ENCODE measurements around the gene CHRM5. TPM values are rescaled to one million over a fixed set of nuclear protein-coding genes. Genes with fewer than 3 reads are reported as not detected.

The CHRM5 gene
- total RNA-seq, 2 donors from 2014 or later: not detected

GRCh38 chr15:33960549-33960935 is 7.8 kb upstream of the CHRM5 start:
- Histone ChIP-seq H3K9me3 (no peaks in the 10 kb centered on the region), H3K27me3 (no peaks in the 10 kb centered on the region), H3K4me3 (no peak overlapping the region), H3K36me3 (no peaks in the 10 kb centered on the region), H3K9ac (ENCODE audit: low read depth in 2 of 2, low read length in 2 of 2) (no peak overlapping the region), H3K27ac (no peak overlapping the region), H3K4me1 (no peaks in the 10 kb centered on the region)
- no peak for DNase-seq
- TF ChIP-seq, protein P1, sequence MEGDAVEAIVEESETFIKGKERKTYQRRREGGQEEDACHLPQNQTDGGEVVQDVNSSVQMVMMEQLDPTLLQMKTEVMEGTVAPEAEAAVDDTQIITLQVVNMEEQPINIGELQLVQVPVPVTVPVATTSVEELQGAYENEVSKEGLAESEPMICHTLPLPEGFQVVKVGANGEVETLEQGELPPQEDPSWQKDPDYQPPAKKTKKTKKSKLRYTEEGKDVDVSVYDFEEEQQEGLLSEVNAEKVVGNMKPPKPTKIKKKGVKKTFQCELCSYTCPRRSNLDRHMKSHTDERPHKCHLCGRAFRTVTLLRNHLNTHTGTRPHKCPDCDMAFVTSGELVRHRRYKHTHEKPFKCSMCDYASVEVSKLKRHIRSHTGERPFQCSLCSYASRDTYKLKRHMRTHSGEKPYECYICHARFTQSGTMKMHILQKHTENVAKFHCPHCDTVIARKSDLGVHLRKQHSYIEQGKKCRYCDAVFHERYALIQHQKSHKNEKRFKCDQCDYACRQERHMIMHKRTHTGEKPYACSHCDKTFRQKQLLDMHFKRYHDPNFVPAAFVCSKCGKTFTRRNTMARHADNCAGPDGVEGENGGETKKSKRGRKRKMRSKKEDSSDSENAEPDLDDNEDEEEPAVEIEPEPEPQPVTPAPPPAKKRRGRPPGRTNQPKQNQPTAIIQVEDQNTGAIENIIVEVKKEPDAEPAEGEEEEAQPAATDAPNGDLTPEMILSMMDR (IDR thresholded peaks at IDR 0.05): no peak
- intact Hi-C loops (cut with DNase I): loop anchor here (5.0 kb wide), 1 partner anchor 223 kb away; no protein-coding TSS in a partner anchor

DNA sequence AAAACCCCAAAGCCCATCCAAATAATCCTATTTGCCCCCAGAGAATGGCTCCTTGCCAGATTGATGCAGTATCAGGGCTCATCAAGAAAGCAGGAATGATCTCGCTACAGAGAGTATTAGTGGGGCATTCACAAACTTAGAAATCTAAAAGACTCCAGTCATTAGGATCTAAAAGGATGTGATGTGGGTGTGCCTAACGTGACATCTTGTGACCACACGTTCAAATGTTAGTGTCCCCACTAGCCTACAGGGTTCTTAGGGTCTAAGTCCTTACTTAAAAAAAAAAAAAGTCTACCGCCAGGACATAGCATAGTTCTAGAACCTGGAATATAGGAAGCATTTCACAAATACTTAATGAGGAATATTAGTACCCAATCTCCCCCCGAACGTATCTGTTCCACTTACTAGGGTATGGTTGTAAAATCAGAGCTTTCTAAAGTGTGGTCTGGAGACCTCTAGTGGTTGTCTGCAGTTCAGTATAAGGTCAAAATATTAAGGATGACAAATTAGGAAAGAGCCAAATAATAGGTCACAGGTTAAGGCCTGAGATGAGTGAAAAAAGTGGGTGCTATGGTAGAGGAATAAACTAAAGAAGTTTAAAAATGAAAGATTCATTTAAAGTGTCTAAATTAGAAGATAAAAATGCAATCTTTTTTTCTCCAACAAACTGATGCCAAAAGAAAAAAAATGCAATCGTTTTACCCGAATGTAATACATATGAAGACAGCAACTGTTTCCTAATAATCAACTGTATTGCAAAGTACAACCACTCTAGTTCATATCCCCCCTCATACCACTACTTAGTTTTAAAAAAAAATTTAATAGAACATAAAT is 4.2 kb upstream of the CHRM5 start:
- Histone ChIP-seq H3K27me3 (no peaks in the 10 kb centered on the region), H3K36me3 (no peaks in the 10 kb centered on the region), H3K9me3 (no peaks in the 10 kb centered on the region), H3K27ac (no peak overlapping the region), H3K9ac (ENCODE audit: low read depth in 2 of 2, low read length in 2 of 2) (no peak overlapping the region), H3K4me3 (no peak overlapping the region), H3K4me1 (no peaks in the 10 kb centered on the region)
- TF ChIP-seq, protein P1 (IDR thresholded peaks at IDR 0.05): peak; percentile 38
- intact Hi-C loops (cut with DNase I): loop anchor here (5.0 kb wide), 1 partner anchor 227 kb away; no protein-coding TSS in a partner anchor
- no peak for DNase-seq

DNA sequence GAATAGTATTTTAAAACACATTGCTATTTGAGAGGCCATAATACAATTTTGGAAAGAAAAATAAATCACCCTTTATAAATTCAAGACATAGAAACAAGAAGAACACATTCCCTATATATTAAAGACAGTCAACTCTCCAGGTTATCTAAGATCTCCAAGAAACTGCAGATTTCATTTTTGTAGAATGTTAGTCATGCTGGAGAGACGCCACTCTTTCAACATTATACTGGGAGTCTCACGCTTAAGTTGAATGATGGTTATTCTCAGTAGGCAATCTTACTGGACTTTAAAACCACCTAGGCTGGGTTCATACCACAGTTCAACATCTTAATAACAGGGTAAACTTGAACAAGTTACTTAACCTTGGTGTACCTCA is 3.6 kb upstream of the CHRM5 start:
- intact Hi-C loops (cut with DNase I): loop anchor here (5.0 kb wide), 1 partner anchor 227 kb away; no protein-coding TSS in a partner anchor
- Histone ChIP-seq H3K27me3 (no peaks in the 10 kb centered on the region), H3K36me3 (no peaks in the 10 kb centered on the region), H3K4me3 (no peak overlapping the region), H3K9me3 (no peaks in the 10 kb centered on the region), H3K4me1 (no peaks in the 10 kb centered on the region), H3K27ac (no peak overlapping the region), H3K9ac (ENCODE audit: low read depth in 2 of 2, low read length in 2 of 2) (no peak overlapping the region)
- no peak for DNase-seq
- TF ChIP-seq, protein P1 (IDR thresholded peaks at IDR 0.05): no peak

- Histone ChIP-seq H3K27me3 (no peaks in the 10 kb centered on the region), H3K4me1 (no peaks in the 10 kb centered on the region), H3K9me3 (no peaks in the 10 kb centered on the region), H3K9ac (ENCODE audit: low read depth in 2 of 2, low read length in 2 of 2) (no peak overlapping the region), H3K4me3 (no peak overlapping the region), H3K27ac (no peak overlapping the region), H3K36me3 (no peaks in the 10 kb centered on the region)
- intact Hi-C loops (cut with DNase I): no loop called here
- TF ChIP-seq, protein P1 (IDR thresholded peaks at IDR 0.05): no peak
- no peak for DNase-seq
Observed at GRCh38 chr15:33968821-33969220, 524 bp downstream of the CHRM5 start.

GRCh38 chr15:33971811-33972210 is 3.5 kb downstream of the CHRM5 start:
- Histone ChIP-seq H3K27me3 (no peaks in the 10 kb centered on the region), H3K36me3 (no peaks in the 10 kb centered on the region), H3K4me3 (no peak overlapping the region), H3K9me3 (no peaks in the 10 kb centered on the region), H3K9ac (ENCODE audit: low read depth in 2 of 2, low read length in 2 of 2) (no peak overlapping the region), H3K4me1 (no peaks in the 10 kb centered on the region), H3K27ac (no peak overlapping the region)
- intact Hi-C loops (cut with DNase I): no loop called here
- TF ChIP-seq, protein P1 (IDR thresholded peaks at IDR 0.05): no peak
- no peak for DNase-seq
